Measurements from ENCODE around the gene BCAT1.
"Not testable (repeated sequence)": the region's sequence is repeated elsewhere in the genome, so short reads cannot be mapped to it uniquely, and the experiment has no call there.

Gene BCAT1

GRCh38 chr12:24926080-24926479, 22.8 kb downstream of the BCAT1 start:
- not testable (repeated sequence) for DNase-seq

GRCh38 chr12:24922090-24922489, 26.8 kb downstream of the BCAT1 start:
- no peak for DNase-seq

GRCh38 chr12:24921251-24922038, 27.5 kb downstream of the BCAT1 start:
- DNase-seq: no peak

GRCh38 chr12:24920141-24920540, 28.8 kb downstream of the BCAT1 start:
- DNase-seq: no peak

GRCh38 chr12:24919346-24920001, 29.4 kb downstream of the BCAT1 start:
- no peak for DNase-seq

- no peak for DNase-seq
Observed at GRCh38 chr12:24918596-24918995, 30.3 kb downstream of the BCAT1 start.

GRCh38 chr12:24915501-24915900, 33.4 kb downstream of the BCAT1 start:
- no peak for DNase-seq

GRCh38 chr12:24913953-24914352, 34.9 kb downstream of the BCAT1 start:
- DNase-seq: no peak

GRCh38 chr12:24913130-24913529, 35.8 kb downstream of the BCAT1 start:
- no peak for DNase-seq

GRCh38 chr12:24911271-24911791, 37.6 kb downstream of the BCAT1 start:
- no peak for DNase-seq

GRCh38 chr12:24910192-24910591, 38.7 kb downstream of the BCAT1 start:
- DNase-seq: not testable (repeated sequence)

- no peak for DNase-seq
Observed at GRCh38 chr12:24909667-24910066, 39.2 kb downstream of the BCAT1 start.

- DNase-seq: no peak
Observed at GRCh38 chr12:24907464-24907863, 41.4 kb downstream of the BCAT1 start.

GRCh38 chr12:24906141-24906540, 42.8 kb downstream of the BCAT1 start:
- no peak for DNase-seq

- no peak for DNase-seq
Observed at GRCh38 chr12:24905431-24905830, 43.5 kb downstream of the BCAT1 start.

GRCh38 chr12:24904871-24905270, 44.0 kb downstream of the BCAT1 start:
- DNase-seq: no peak

- no peak for DNase-seq
Observed at GRCh38 chr12:24903329-24904088, 45.4 kb downstream of the BCAT1 start.

- no peak for DNase-seq
Observed at GRCh38 chr12:24902511-24903328, 46.2 kb downstream of the BCAT1 start.

- no peak for DNase-seq
Observed at GRCh38 chr12:24901576-24902461, 47.1 kb downstream of the BCAT1 start.

- DNase-seq: no peak
Observed at GRCh38 chr12:24900196-24900595, 48.7 kb downstream of the BCAT1 start.

GRCh38 chr12:24899503-24900075, 49.3 kb downstream of the BCAT1 start:
- no peak for DNase-seq

All from NCI-H1417 treated with DMSO at 0.1 percent for 48 hours (cell line).